DND-41 (cell line): Measurements from ENCODE around the gene MMS22L.
"Not testable (repeated sequence)": the region's sequence is repeated elsewhere in the genome, so short reads cannot be mapped to it uniquely, and the experiment has no call there.

Source experiments
- ATAC-seq: fragments of 200-7000 bp; cut with Tn5 transposase; 3 replicates; pipeline ENCODE4 v1.9.1; 2021; ENCODE audit warnings: low read depth; ENCODE audit not compliant: insufficient read depth
- DNase-seq: peaks from one replicate; pipeline ENCODE4 v3.0.0-alpha.2; 2020
- H2AFZ ChIP-seq: 2 replicates; pipeline ENCODE4 v1.6.0; 2012; ENCODE audit warnings: low read depth, low read length
- H3K27ac ChIP-seq: 2 replicates; pipeline ENCODE4 v1.5.1; 2012; ENCODE audit warnings: low read length, inconsistent platforms
- H3K27me3 ChIP-seq: fragments of 200-600 bp; sonication (generic); 2 replicates; pipeline ENCODE4 v1.6.0; 2012; ENCODE audit warnings: low read length, mild to moderate bottlenecking, inconsistent platforms; ENCODE audit not compliant: insufficient read depth, poor library complexity
- H3K36me3 ChIP-seq: 2 replicates; pipeline ENCODE4 v1.5.1; 2012; ENCODE audit warnings: low read length, inconsistent platforms; ENCODE audit not compliant: insufficient read depth
- H3K4me1 ChIP-seq: 2 replicates; pipeline ENCODE4 v1.5.1; 2012; ENCODE audit warnings: mild to moderate bottlenecking, low read length; ENCODE audit not compliant: insufficient read depth
- H3K4me2 ChIP-seq: 2 replicates; pipeline ENCODE4 v1.6.0; 2012; ENCODE audit warnings: mild to moderate bottlenecking, moderate library complexity, low read length, inconsistent platforms; ENCODE audit not compliant: insufficient read depth
- H3K4me3 ChIP-seq, 2 experiments: fragments of 200-600 bp in 1 of 2; shearing (Covaris generic) in 1 of 2; 2 replicates each; pipeline ENCODE4 v1.5.1; 2012 to 2016; ENCODE audit warnings: inconsistent platforms in 2 of 2, low read length in 2 of 2, mild to moderate bottlenecking in 2 of 2, low read depth in 1 of 2, moderate library complexity in 1 of 2
- H3K79me2 ChIP-seq: 2 replicates; pipeline ENCODE4 v1.6.0; 2012; ENCODE audit warnings: low read length, inconsistent platforms; ENCODE audit not compliant: insufficient read depth
- H3K9ac ChIP-seq: 2 replicates; pipeline ENCODE4 v1.6.0; 2012; ENCODE audit warnings: low read depth, mild to moderate bottlenecking, inconsistent platforms, low read length, moderate library complexity
- H3K9me3 ChIP-seq: 2 replicates; pipeline ENCODE4 v1.5.1; 2012; ENCODE audit warnings: low read length, moderate library complexity, mild to moderate bottlenecking, inconsistent platforms; ENCODE audit not compliant: insufficient read depth, severe bottlenecking
- H4K20me1 ChIP-seq: 2 replicates; pipeline ENCODE4 v1.6.0; 2012; ENCODE audit warnings: low read length; ENCODE audit not compliant: insufficient read depth
- CTCF ChIP-seq: IDR thresholded peaks from 2 replicates; pipeline ENCODE4 v1.5.1; 2012; ENCODE audit warnings: borderline replicate concordance, low read length, moderate library complexity, mild to moderate bottlenecking; ENCODE audit not compliant: poor library complexity, severe bottlenecking; ENCODE audit errors: extremely low read depth
- EZH2 ChIP-seq: IDR thresholded peaks from 3 replicates; pipeline ENCODE4 v1.6.1; 2012; ENCODE audit warnings: borderline replicate concordance, low read depth, mild to moderate bottlenecking, moderate library complexity, low read length, inconsistent platforms; ENCODE audit not compliant: severe bottlenecking

MMS22L gene

GRCh38 chr6:97160280-97160679 lies 122.7 kb downstream of the MMS22L start:
- Histone ChIP-seq H4K20me1 (no peaks in the 10 kb centered on the region), H3K36me3 (peaks cover 63% of the 10 kb centered on the region), H3K4me3 (no peak overlapping the region), H3K9me3 (peaks cover 5% of the 10 kb centered on the region), H3K79me2 (no peaks in the 10 kb centered on the region), H3K4me2 (no peak overlapping the region), H3K9ac (no peak overlapping the region), H3K4me1 (no peaks in the 10 kb centered on the region), H3K27me3 (no peaks in the 10 kb centered on the region), H3K27ac (no peak overlapping the region), H2AFZ (no peak overlapping the region)
- DNase-seq (no peak), ATAC-seq (no peak)
- no peak for TF ChIP-seq CTCF
- no peak for TF ChIP-seq EZH2

GRCh38 chr6:97155447-97155846 lies 127.6 kb downstream of the MMS22L start:
- H3K4me1 ChIP-seq, H3K4me2 ChIP-seq, DNase-seq, H3K27me3 ChIP-seq, H2AFZ ChIP-seq, H3K4me3 ChIP-seq, H3K9me3 ChIP-seq, H3K79me2 ChIP-seq, H4K20me1 ChIP-seq, H3K9ac ChIP-seq, H3K27ac ChIP-seq, ATAC-seq: not testable (repeated sequence)
- peaks cover 39% of the 10 kb centered on the region for H3K36me3 ChIP-seq

GRCh38 chr6:97154015-97154414 lies 129.0 kb downstream of the MMS22L start:
- Histone ChIP-seq H2AFZ (no peak overlapping the region), H3K4me3 (no peak overlapping the region), H4K20me1 (no peaks in the 10 kb centered on the region), H3K9ac (no peak overlapping the region), H3K36me3 (peaks cover 40% of the 10 kb centered on the region), H3K79me2 (no peaks in the 10 kb centered on the region), H3K27ac (no peak overlapping the region), H3K4me1 (no peaks in the 10 kb centered on the region), H3K4me2 (no peak overlapping the region), H3K9me3 (no peaks in the 10 kb centered on the region), H3K27me3 (no peaks in the 10 kb centered on the region)
- no peak for DNase-seq
- TF ChIP-seq CTCF (no peak), EZH2 (no peak)
- no peak for ATAC-seq

- H3K4me2 ChIP-seq: no peak overlapping the region
- H3K9me3 ChIP-seq: no peaks in the 10 kb centered on the region
- H3K27me3 ChIP-seq: no peaks in the 10 kb centered on the region
- ATAC-seq (no peak), DNase-seq (no peak)
- no peaks in the 10 kb centered on the region for H3K4me1 ChIP-seq
- no peak overlapping the region for H3K27ac ChIP-seq
- TF ChIP-seq EZH2: no peak
- no peak for TF ChIP-seq CTCF
- H3K36me3 ChIP-seq: peaks cover 51% of the 10 kb centered on the region
- H2AFZ ChIP-seq: no peak overlapping the region
- H4K20me1 ChIP-seq: no peaks in the 10 kb centered on the region
- H3K4me3 ChIP-seq: no peak overlapping the region
- no peak overlapping the region for H3K9ac ChIP-seq
- no peaks in the 10 kb centered on the region for H3K79me2 ChIP-seq
Observed at GRCh38 chr6:97151601-97152000, 131.4 kb downstream of the MMS22L start.
